Left forelimb (tissue), 1 donor: ENCODE results near the gene DLX2.

Source experiments
- DNase-seq: peaks from one replicate; pipeline ENCODE4 v3.0.0-alpha.2; 2018; ENCODE audit warnings: low spot score

DLX2 gene

DNA sequence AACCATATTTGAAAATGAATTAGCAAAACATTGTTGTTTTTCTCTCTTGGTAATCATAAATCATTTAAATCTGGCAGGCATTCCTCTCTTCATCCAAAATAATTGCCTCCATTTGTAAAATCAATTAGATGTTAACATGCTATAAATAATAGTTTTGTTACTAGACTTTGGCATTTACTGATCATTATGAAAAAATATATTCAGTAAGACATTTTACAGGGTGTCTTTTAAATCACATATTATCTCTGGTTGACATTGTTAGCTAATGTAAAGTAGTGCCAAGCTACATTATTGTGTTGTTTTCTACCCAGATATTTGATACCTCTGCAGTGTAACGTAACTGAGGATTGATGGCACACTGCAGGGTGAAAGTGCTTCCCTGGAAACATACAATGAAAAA is 49.2 kb downstream of the DLX2 start:
- DNase-seq = no peak

DNA sequence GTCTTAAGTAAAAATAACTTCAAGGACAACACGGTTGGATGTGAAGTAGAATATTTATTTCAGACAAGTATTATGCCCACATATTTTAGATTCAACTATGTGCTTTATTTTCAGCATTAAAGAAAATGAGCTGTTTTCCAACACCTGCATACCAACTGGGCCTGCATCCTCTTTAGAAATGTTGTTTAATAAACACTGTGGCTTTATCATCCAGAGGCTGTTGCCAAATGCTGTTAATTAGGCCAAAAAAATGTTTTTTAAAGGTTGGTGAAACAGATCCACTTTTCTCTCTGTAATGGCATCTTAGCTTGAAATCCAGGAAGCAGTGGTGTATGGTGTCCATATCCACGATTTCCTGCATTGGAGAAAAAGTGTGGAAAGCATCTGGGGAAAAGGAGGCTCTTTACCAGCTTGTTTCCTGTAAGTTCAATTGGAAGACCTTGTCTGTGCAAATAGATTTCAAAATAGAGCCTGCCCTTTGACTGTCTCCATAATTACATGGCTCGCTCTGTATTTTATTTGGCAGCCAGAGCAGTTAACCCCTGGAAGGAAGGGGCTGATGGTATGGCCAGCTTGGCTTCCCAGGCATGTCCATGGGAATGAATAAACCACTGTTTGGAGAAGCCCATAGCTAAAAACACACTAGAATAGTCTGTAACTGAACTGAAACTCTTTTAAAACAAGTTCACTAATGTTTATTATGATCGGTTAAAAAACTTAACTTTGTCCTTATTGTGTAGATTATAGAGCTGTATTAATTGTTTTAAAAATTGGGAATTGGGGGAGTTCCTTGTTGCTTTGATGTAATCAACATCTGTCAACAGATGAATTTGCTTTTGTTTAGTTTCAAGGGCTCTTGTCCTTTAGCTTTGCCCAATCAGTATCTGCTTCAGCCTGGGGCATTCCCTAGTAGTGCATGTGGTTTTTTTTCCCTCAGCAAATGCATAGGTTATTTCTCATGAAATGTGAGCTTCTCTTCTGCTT is 50.4 kb downstream of the DLX2 start:
- no peak for DNase-seq

- no peak for DNase-seq
Measured at GRCh38 chr2:172050479-172051125, 52.1 kb downstream of the DLX2 start.

GRCh38 chr2:172049567-172050120 is 53.1 kb downstream of the DLX2 start:
- DNase-seq = no peak
